GM23248 (cell line): Measurements from ENCODE around the gene INAFM2.

Experiments
- EZH2 ChIP-seq: fragments of 200-600 bp; sonication (generic); IDR thresholded peaks from 2 replicates; pipeline ENCODE4 v1.6.1; 2018; ENCODE audit warnings: antibody characterized with exemption, mild to moderate bottlenecking; ENCODE audit not compliant: insufficient read depth, poor library complexity, severe bottlenecking
- EZH2phosphoT487 ChIP-seq: fragments of 200-600 bp; sonication (generic); IDR thresholded peaks from 2 replicates; pipeline ENCODE4 v1.6.1; 2018; ENCODE audit warnings: antibody characterized with exemption, moderate library complexity, mild to moderate bottlenecking, low read depth; ENCODE audit not compliant: insufficient read depth

DNA sequence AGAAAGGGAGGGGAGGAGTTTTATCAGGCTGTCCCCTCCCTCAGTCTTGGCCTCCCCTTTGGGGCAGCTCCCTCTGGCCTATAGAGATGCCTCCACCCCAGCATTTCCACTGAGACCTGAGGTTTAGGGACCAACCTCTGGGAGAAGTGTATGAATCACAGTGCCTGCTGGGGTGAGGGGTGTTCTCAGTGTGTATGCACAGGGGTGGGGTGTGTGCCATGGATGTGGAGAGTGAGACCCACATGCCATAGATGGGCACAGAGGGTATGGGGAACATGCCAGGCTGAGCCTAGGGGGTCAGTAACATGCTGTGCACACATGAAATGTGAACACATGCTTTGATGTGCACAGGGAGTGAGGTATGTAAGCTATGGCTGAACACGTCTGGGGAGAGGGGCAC lies 28.2 kb upstream of the INAFM2 start:
- no peak for TF ChIP-seq EZH2phosphoT487
- TF ChIP-seq EZH2, result no peak
